Stimulated activated CD4-positive, alpha-beta T cell treated with anti-CD3 and anti-CD28 coated beads, TNF-alpha, amount 100 ng/mL, for 24 hours (primary cell): ENCODE results near the gene CASTOR1.
"Not testable (repeated sequence)": the region's sequence is repeated elsewhere in the genome, so short reads cannot be mapped to it uniquely, and the experiment has no call there.

Source experiments
- DNase-seq, 3 experiments: peaks; one replicate each; pipeline ENCODE4 v3.0.0-alpha.2; 2020; ENCODE audit warnings: low read depth in 3 of 3

Gene CASTOR1

DNA sequence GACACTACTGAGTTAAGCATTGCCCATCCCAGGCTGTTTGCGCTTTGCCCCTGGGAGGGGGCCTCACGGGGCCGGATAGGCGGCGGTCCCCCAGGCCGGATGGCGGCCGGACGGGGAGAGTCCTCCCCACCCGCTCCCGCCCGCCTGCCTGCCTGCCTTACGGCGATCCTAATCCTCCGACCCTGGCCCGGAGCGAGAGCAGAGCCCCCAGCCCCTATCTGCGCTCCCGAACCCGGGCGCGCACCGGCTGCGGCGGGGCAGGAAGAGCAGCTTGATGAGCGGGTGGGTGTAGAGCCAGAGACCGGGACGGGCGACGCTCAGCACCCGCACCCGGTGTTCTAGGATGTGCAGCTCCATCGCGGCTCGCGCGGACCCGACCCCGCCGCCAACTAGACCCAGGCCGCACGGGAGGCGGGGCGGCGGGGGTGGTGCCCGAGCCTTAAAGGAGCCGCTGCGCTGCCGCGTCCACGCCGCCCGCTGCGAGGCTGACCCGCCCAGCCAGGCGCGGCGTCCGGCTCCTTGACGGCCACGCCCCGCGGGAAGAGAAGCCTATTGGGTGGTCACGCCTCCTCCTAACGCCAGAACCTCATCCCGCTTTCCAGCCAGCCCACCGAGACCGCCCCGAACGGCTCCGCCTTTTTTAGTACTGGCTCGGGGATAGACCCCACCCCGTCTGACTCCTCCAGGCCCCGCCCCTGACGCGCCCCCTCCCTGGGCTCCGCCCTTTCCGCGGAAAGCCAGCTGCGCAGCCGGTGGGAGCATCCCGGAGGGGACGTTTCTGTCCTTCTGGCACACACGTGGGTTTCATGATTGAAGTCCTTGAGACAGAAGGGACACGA is at the start of gene CASTOR1:
CASTOR1 (minus strand) TSS at position 365 of the 839 bp plus-strand sequence; CDS start at position 357, 8 bp downstream.
- peak; percentile 80 to 94 (median 85) for DNase-seq

DNA sequence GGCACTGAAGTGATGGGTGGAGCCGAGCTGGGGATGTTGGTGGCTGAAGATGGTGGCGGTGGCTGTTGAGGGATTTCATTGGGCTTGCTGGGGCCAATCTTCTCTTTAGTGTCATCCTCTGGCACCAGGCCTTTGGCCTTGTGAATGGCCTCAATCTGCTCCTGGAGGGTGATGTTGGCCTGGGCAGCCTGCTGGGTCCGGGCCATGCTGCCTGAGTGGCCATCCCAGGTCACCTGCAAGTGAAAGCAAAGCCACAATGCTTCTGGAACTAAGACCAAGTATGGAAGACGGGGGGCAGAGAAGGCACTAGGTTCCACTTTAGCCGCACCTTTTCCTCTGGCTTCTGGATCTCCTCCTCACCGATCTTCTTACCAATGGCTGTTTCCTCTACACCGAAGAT is 49.5 kb upstream of the CASTOR1 start:
- DNase-seq: no peak

DNA sequence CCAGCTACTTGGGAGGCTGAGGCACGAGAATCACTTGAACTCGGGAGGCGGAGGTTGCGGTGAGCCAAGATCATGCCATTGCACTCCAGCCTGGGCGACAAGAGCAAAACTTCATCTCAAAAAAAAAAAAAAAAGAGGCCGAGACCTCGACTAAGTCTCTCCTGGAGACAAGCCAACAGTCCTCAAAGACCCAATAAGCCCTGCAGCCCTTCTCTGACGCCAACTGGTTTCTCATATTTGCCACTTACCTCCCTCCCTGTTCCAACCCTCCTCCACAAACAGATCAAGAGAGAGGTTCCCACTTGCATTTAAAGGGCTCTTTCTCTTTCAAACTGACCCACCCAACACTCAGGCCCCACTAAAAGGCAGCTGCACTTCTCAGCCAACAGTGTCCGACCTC is 49.0 kb upstream of the CASTOR1 start:
- not testable (repeated sequence) for DNase-seq

DNA sequence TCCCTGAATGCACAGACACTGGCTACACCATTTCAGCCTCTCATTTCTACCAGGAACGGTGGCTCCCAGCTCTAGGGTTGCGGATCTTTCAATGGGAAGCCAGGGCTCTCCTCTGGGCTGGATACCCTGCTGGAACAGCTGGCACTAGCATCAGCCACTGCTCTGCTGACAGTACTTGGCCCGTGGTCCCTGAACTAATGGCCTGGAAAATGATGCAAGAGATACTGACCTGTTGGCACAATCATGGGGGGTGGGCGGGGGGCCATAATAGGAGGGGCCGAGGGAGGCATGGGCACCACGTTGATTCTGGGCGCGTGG is 48.1 kb upstream of the CASTOR1 start:
- DNase-seq: no peak

DNA sequence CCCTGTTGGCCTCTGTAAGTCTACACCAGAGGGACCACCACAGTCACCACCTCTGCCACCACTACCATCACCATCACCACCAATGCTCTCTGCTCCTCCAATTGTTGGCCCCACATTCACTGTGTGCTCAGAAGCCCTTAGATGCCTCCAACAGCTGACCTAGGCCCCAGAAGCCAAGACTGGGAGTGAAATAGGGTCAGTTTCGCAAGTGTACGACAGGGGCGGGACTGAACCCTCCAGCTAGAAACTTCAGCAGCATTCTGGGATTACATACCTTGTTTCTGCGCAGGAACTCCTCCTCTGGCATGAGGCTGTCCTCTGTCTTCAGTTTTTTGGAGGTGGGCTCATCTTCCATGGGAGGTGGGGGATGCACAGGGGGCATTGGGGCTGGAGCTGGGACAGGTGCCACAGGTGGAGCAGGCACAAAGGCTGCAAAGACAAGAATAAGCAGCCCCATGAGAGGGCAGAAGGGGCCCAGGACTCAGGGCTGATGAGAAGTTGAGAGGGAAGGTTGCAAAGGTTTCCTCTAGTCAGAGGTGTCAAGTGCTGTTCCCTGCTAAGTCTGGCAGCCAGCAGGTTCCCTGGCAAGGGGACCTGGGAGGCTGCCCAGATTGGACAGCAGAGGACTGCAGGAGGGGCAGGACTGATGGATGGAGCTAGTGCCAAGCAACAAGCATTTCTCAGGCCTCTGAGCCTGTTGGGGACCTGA is 47.6 kb upstream of the CASTOR1 start:
- DNase-seq: no peak

DNA sequence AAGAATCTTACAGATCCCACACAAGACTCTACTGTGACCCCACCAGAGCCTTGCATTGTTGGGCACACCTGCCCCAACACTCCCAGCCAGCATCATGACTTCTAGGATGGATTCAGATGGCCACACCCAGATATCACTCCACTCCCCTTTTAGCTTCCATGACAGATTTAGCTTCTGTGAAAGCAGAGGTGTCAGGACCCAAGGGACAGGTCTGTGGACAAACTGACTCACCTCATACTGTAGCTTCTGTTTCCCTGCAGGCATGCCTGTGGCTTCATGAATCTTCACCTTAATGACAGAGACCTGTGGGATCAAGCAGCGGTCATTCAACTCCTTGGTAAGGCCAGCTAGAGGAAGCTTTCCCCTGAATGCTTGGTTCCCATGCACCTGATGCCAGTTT is 45.9 kb upstream of the CASTOR1 start:
- DNase-seq: no peak

DNA sequence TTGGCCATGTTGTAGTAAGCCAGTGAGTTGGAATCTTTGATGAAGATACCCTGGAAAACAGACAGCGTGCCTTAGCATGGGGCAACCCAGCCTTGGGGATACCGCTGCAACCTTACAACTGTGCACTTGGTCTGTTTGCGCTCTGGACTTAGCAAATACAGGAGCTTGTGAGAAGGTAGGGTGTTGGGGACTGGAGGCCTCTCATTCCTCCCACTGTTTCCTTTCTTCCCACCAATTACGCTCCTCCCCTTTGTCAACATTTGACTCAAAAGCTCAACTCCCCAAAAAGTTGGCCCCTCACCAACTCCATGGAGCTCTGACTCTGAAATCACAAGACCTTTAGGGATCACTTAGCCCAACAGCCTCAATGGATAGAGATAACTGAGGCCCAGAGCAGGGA is 45.3 kb upstream of the CASTOR1 start:
- no peak for DNase-seq

DNA sequence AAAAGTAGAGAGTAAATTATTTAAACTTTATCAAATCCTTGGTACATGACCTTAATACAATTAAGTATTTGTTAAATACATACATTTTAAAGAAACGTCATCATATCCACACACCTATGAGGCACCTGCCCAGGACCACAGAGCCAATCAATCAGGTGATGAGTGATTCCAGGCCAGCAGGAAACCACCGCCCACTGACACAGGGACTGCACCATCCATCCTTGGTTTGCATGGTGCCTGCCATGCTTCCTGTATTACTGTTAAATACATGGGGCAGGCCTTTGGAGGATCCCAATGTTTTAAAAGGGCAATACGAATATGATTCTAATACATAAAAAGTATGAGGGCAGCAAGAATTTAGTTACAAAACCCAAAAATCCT is 44.4 kb upstream of the CASTOR1 start:
- DNase-seq: no peak

DNA sequence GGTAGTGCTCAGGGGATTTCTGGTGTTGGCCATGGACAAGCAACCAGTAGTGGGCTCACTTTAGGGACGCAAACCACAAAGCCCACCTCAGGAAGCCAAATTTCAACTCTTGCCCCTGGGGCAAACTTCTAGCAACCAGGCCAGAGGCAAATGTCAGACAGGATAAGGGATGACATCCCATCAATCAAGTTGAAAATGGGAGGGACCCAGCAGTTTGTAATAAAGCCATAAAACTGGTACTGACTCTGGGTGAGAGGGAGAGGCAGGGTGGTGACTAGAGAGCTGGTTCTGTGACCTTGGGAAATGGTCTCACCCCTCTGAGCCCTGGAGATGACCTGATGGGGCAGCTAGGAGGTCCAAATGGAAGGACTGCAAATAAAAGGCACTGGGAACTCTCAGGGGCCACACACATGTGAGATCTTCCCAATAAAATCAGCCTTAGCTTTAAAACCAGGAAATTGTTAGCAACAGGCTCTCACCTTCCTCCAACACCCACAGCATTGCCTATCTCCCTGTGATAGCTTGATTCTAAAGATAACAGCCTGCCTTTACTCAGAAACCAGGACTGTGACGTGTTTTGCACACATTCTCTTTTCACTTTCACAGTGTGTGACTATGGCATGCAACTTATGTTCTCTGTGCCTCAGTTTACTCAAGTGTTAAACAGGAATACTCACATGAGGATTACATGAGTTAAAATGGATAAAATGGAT is 43.8 kb upstream of the CASTOR1 start:
- no peak for DNase-seq

DNA sequence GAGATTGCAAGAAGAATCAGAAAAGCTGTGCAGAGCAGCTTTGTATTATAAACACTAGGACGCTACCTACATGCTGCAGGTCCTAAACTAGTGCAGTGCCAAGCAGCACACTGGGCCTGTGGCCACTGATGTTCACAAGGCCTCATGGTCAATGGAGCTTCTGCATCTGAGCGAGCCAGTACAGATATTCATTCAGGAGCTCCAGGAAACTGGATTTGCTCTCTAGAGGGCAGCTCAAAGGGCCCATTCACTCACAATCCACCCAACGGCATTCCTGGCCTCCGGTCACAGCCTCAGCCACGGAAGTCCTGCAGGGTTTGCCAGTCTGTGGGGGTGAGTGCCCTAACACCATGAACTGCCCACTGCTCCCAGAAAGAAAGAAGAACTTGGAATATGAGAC is 43.2 kb upstream of the CASTOR1 start:
- DNase-seq: no peak

DNA sequence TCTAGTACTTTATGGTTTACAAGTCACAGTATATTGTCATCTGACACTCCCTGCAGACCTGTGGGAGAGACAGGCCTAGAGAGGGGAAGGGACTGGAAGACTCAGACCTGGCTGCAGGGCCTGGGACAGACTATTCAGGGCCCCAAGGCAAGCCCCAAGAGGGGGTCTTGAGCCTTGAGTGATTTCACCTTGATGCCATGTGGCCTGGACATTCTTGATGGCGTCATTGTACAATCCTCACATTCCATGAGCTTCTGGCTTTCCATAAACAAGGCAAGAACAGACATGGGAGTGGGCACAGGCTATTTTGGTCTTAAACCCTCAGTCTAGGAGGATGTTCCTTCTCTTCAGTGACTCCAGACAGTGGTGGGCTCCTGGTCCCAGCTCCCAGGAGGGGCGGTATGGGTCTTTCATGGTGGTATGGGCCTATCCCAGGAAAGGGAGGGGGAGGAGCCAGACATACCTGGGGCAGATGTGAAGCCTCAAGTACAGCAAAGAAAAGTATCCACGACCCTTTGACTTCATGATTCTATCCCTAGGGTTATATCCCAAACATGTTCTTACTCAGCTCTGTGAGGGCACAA is 39.3 kb upstream of the CASTOR1 start:
- DNase-seq: no peak

DNA sequence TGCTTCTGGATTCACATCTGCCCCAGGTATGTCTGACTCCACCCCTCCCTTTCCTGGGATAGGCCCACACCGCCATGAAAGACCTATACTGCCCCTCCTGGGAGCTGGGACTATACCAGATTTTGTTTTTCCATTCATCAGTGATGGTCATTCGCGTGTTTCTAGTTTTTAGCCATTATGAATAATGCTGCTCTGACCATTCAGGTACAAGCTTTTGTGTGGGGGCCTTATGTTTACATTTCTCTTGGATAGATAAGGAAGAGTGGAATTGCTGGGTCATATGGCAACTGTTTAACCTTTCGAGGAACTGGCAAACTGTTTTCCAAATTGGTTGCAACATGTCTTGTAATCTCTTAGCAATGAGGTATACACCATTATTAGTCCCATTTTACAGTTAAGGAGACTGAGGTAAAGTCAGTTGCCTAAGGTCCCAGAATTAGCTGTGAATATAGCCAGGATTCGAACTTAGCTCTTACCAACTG is 38.6 kb upstream of the CASTOR1 start:
- DNase-seq: no peak

DNA sequence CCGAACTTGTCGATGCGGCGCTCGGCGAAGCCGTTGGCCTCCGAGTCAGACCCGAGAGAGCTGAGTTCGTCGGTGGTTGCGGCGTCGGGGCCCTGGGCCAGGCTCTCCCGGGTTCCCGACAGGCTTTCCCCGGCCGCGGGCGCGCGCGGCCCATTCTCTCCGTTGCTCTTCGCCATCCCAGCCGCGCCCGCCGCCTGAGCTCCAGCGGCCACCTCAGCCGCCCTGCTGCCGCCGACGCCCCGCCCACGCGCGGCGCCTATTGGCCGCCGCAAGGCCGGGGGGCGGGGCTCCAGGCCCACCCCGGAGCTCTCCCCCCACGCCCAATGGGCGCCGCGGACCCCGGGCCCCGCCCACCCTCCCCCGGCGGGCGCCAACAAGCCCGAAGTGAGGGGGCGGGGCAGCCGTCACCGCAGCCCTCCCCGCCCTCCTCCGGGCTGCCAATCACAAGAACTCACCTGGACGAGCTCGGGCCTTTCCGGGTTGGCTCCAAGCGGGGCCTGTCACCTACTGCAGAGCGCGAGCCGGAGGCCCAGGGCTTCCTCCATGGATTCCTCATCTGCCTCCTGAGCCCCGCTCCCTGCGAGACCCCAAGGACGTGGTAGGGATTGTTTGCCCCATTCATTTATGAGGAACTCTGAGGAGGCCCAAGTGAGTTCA is 37.5 kb upstream of the CASTOR1 start, which contains the start of gene TBC1D10A:
TBC1D10A (minus strand) TSS at position 236 of the 657 bp plus-strand sequence; CDS start at position 176, 60 bp downstream.
- peak; percentile 80 to 93 (median 88) for DNase-seq

DNA sequence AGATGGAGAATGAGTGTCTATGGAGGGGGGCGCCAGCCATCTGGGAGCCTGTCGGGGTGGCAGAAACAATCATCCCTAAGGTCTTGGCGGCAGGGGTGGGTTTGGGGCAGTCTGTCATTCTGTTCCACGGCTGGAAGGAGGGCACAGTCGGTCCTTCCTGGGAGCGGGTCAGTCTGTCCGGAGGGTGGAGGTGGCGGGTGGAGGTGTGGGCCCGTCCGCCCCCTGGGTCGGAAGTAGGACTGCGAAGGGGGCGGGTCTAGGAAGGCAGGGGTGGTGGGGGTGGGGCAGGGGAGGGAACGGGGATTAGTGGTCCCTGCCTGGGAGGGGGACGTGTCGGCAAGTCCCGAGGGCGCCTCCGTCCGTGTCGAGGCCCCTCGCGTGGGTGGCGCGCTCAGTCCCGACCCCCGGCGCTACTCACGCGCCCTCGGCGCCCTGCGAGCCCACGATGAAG is 37.0 kb upstream of the CASTOR1 start:
- no peak for DNase-seq

DNA sequence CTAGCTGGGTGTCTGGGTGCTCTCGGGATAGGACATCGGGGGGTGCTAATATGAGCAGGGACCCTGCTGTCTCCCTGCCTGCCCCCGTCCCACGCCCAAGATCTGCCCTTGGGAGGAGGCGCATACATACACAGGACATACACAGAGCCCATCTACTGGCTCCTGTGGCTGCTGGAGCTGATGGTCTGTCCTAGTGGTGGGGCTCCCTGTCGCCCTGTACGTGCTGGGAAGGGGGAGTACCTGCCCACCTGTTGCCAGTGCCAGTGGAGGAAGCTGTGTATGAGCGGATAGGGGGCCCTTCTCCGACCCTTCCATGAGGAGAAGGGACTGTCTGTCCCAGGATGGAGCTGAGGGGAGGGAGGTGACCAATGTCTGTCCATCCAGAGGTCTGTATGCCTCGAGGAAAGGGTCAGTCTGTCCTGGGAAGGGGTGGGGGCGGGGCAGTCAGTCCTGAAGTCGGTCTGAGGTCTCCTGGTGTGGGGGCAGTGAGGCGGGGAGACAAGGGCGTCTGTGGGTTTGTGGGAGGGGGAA is 36.5 kb upstream of the CASTOR1 start:
- DNase-seq: no peak

DNA sequence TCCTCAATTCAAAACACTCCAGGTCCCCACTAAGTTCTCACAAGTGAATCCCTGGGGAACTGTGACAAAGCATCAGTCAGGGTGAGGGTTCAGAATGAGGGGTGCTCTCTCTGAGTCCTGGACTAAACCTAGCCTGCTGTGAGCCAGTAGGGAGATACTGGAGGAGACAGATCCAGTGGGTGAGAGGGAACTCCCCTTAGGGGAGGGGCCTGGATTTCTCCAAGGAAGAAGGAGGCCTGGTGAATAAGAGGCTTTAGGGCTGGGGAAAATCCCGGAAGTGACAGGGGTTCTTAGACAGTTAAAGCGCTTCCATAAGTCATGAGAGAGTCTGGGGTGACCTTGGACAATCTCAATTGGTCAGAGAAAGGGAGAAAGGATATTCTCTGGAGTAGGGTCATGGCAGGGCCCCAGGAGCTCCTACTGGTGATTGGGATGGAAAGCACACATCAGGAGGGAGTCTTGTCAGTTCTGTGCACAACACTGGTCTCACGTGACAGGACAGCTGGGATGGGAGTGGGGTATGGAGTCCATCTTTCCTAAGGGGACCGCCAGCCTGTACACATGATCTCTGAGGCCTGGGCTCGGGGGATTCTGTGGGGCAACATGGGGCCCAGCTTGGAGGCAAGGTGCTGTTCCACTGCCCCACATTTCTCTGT is 35.9 kb upstream of the CASTOR1 start:
- no peak for DNase-seq

DNA sequence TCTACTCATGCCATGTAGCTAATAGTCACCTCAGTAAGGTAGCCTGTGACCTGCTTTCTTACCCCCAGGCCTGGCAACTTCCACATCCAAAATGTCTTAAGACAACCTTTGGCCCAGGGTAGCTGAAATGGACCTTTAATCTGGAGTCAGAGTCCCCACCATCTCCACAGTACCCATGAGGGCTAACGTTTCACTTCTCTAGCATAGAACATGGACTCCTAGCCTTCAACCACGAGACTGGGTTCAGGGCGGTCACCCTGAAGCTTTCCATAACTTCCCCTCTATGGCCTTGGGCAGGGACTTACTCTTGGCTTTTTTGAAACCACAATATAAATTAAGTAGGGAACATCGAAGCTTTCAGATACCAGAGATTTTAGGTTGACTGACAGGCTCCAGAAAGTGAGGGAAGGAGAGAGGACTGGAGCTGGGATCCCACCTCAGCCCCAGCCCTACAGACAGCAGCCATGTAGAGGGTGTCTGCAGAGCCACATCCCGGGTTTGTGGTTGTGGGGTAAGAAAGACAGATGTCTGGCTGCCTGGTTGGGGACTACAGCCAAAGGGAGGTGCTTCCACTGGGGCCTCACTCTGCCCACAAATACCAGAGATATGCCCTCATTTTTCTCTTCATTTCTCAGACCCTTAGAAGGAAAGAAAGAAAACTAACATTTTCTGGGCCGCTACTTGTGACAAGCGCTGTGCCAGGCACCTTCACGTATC is 34.9 kb upstream of the CASTOR1 start:
- no peak for DNase-seq

DNA sequence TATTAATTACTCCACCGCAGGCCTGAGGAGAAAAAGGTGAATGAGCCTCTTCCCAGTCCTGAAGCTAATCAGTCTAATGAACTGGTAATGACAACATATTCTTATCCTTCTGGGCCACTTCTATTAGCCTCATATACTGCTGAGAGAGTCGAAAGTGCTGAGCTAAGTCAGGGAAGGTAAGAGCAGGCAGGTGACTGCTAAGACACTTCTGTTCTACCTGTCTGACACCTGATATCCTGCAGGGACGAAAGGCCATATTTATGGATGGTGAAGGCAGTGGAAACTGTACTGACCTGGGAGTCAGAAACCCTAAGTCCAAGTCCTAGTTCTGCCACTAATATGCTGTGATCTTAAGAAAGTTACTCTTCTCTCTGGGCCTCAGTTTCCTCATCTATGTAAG is 33.9 kb upstream of the CASTOR1 start:
- DNase-seq: no peak

DNA sequence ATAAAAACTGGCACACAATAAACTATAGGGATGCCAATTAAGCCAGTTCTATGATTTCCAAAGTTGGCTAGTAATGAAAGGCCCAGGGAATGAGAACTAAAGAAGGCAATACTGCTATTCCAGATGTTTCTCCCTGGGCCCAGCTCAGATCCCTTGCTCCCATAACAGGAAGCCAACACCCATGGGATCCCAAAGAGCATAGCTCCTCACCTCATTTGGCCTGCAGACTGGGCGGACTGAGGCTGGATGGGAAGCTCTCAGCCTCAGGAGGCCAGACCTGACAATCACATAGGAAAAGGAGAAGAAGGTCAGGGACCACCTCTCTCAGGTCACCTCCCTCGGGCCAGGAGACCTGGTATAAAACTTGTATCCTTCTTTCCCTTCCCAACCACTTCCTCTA is 32.2 kb upstream of the CASTOR1 start:
- no peak for DNase-seq

DNA sequence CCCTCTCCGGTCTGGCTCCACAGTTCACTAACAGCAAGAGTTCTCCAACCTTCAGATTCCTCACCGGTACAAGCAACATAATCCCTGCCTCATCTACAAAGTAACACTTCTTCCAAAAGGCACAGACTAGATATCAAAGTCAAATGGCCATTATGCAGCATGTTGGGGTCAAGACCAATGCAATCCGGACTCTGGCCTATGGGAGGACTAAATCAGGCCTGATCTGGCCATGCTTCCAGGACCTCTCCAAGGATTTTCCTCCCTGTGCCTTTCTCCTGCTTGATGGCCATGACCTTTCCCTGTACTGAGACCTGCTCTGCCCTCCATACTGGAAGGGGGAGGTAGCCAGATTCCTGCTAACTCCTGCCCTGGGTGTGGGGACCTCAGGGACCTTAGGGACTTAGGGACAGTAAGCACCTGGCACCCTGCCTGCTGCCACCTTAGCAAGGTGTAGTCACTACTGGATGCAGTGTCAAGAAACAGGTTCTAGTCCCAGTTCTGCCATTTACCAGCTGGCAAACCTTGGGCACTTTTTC is 30.8 kb upstream of the CASTOR1 start:
- no peak for DNase-seq
